Middle frontal gyrus (tissue), 1 donor: ENCODE results near the gene REG3A.

Experiments
- DNase-seq: peaks from one replicate; pipeline ENCODE4 v3.0.0-alpha.2; 2015; ENCODE audit warnings: low spot score; ENCODE audit errors: extremely low spot score

REG3A gene

GRCh38 chr2:79159653-79160052 is at the start of gene REG3A:
REG3A (minus strand) TSS chr2:79159753; CDS start chr2:79159405, 348 bp downstream.
- DNase-seq, result no peak

GRCh38 chr2:79200762-79201161 is 41.2 kb upstream of the REG3A start:
- no peak for DNase-seq

GRCh38 chr2:79191816-79192215 is 32.3 kb upstream of the REG3A start:
- DNase-seq, result no peak

GRCh38 chr2:79191081-79191480 is 31.5 kb upstream of the REG3A start:
- no peak for DNase-seq

GRCh38 chr2:79189465-79189864 is 29.9 kb upstream of the REG3A start:
- no peak for DNase-seq

GRCh38 chr2:79181617-79182016 is 22.1 kb upstream of the REG3A start:
- no peak for DNase-seq

- no peak for DNase-seq
Measured at GRCh38 chr2:79180092-79180491, 20.5 kb upstream of the REG3A start.

- DNase-seq, result no peak
Measured at GRCh38 chr2:79179036-79179435, 19.5 kb upstream of the REG3A start.

- DNase-seq, result peak; percentile 14
Measured at GRCh38 chr2:79178076-79178674, 18.6 kb upstream of the REG3A start.

- DNase-seq, result no peak
Measured at GRCh38 chr2:79171348-79171958, 11.9 kb upstream of the REG3A start.

- DNase-seq, result no peak
Measured at GRCh38 chr2:79162801-79163200, 3.2 kb upstream of the REG3A start.

- DNase-seq, result no peak
Measured at GRCh38 chr2:79162132-79162531, 2.6 kb upstream of the REG3A start.

GRCh38 chr2:79159030-79159429 is 523 bp downstream of the REG3A start:
- DNase-seq, result no peak

GRCh38 chr2:79155826-79156476 is 3.6 kb downstream of the REG3A start:
- no peak for DNase-seq

- no peak for DNase-seq
Measured at GRCh38 chr2:79139423-79139822, 20.1 kb downstream of the REG3A start.

GRCh38 chr2:79138385-79138784 is 21.2 kb downstream of the REG3A start:
- DNase-seq, result no peak

- no peak for DNase-seq
Measured at GRCh38 chr2:79131687-79132086, 27.9 kb downstream of the REG3A start.

GRCh38 chr2:79129804-79130203 is 29.7 kb downstream of the REG3A start:
- DNase-seq, result no peak

- DNase-seq, result no peak
Measured at GRCh38 chr2:79129260-79129659, 30.3 kb downstream of the REG3A start.

- no peak for DNase-seq
Measured at GRCh38 chr2:79128406-79128805, 31.1 kb downstream of the REG3A start.

- DNase-seq, result no peak
Measured at GRCh38 chr2:79125721-79125985, 33.9 kb downstream of the REG3A start.

- DNase-seq, result no peak
Measured at GRCh38 chr2:79124907-79125720, 34.4 kb downstream of the REG3A start.
